Measurements from ENCODE around the gene RPP30.

Gene RPP30

DNA sequence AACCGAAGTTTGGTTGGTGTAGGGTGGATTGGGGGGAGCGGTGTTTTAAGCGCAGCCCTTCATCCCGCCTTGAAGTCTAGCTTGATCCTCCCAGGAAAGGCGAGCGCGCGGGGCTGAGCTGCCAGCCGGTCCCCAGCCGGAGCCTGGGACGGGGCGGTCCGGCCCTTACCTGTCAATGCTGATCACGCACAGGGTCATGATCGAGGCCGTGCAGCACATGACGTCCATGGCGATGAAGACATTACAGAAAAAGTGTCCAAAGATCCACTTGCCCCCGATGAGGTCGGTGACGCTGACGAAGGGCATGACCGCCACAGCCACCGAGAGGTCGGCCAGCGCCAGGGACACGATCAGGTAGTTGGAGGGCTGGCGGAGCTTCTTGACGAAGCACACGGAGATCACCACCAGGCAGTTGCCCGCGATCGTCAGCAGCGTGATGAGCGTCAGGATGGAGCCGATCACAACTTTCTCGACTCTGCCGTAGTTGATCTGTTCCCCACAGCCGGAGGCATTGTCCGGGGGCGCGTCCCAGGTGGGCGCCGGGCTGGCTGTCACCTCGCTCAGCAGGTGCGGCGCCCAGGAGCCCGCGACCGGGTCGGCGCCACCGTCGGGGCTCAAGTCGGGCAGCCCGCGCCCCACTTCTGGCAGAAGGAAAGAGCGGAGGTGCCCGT lies 14.7 kb upstream of the RPP30 start:
- no peak for DNase-seq
- Mint-ChIP-seq H3K36me3 (ENCODE audit: low read depth) (peaks cover 3% of the 10 kb centered on the region), H3K27ac (no peak overlapping the region), H3K27me3 (ENCODE audit: low read depth, poor library complexity) (peaks cover 65% of the 10 kb centered on the region), H3K4me1 (peaks cover 4% of the 10 kb centered on the region), H3K4me3 (peak overlapping the region; percentile 91), H3K9me3 (peaks cover 14% of the 10 kb centered on the region)
- TF ChIP-seq, protein P1, sequence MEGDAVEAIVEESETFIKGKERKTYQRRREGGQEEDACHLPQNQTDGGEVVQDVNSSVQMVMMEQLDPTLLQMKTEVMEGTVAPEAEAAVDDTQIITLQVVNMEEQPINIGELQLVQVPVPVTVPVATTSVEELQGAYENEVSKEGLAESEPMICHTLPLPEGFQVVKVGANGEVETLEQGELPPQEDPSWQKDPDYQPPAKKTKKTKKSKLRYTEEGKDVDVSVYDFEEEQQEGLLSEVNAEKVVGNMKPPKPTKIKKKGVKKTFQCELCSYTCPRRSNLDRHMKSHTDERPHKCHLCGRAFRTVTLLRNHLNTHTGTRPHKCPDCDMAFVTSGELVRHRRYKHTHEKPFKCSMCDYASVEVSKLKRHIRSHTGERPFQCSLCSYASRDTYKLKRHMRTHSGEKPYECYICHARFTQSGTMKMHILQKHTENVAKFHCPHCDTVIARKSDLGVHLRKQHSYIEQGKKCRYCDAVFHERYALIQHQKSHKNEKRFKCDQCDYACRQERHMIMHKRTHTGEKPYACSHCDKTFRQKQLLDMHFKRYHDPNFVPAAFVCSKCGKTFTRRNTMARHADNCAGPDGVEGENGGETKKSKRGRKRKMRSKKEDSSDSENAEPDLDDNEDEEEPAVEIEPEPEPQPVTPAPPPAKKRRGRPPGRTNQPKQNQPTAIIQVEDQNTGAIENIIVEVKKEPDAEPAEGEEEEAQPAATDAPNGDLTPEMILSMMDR (IDR thresholded peaks at IDR 0.05) = no peak

DNA sequence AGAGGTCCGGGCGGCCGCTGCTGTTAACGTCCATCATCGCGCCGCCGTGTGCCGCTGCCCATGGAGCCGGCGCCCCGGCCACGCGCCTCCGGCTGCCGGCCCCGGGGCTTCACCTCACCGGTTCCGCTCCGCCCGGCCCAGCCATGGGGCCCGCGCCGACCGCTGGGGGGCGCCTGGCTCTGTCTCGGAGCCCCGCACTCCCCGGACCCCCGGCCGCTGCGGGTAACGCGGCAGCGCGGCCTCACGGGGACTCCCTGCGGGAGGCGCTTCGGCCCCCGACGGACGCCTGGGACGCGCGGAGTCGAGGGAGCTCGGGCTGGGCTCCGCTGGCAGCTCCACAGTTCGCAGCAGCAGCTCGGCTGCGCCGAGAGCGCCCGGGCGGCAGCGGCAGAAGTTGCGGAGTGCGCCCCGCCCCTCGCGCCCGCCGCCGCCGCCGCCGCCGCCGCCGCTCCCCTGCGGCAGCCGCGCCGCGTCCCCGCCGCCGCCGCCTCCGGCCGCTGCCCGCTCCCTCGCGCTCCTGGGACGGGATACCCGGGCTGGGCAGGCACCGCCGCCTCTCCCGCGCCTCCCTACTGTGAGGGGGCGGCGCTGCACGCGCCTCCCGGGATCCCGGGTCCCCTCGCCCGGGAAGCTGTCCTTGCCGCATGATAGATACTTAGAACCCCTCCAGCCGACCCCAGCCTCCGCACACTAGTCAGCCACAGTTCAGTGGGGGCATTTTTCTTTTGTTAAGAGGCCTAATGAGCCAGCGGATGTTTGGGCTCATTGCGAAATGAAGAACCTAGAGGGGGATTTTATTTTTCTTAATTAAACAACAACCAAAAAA lies 13.9 kb upstream of the RPP30 start, which contains the start of gene HTR7:
HTR7 (minus strand) TSS at position 405 of the 826 bp plus-strand sequence; CDS start at position 37, 368 bp downstream.
- Mint-ChIP-seq H3K27me3 (ENCODE audit: low read depth, poor library complexity) (peaks cover 65% of the 10 kb centered on the region), H3K9me3 (peaks cover 6% of the 10 kb centered on the region), H3K4me3 (peak within 1 kb of the TSS; percentile 91), H3K36me3 (ENCODE audit: low read depth) (no peaks in the 10 kb centered on the region), H3K4me1 (peaks cover 4% of the 10 kb centered on the region), H3K27ac (no peak within 1 kb of the TSS)
- TF ChIP-seq, protein P1 (IDR thresholded peaks at IDR 0.05) = peak; percentile 27
- peak; percentile 85 for DNase-seq

DNA sequence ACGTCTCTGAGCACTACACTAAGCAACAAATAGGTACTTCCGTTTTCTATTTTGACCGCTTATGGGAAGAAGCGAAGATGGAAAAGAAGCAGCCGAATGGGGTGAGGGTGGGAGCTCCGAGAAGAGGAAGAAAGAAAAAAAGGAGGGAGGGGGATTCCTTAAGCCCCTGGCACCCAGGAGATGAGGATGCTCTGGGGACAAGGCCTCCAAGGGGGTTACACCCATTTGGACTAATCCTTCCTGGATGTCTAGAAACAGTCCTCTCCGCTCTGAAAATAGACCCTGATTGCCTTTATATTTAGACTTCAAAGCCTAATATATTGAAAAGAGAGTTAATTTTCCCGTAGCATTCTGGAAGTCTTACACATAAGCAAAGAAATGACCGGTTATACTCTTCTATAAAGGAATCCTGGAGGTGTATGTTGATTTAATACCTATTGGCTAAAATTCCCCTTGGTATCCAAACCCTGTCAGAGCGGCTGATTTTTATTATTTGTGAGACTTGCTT lies 13.3 kb upstream of the RPP30 start:
- Mint-ChIP-seq H3K27me3 (ENCODE audit: low read depth, poor library complexity) (peaks cover 65% of the 10 kb centered on the region), H3K9me3 (peaks cover 4% of the 10 kb centered on the region), H3K4me3 (peak overlapping the region; percentile 86), H3K27ac (no peak overlapping the region), H3K36me3 (ENCODE audit: low read depth) (no peaks in the 10 kb centered on the region), H3K4me1 (peaks cover 4% of the 10 kb centered on the region)
- TF ChIP-seq, protein P1 (IDR thresholded peaks at IDR 0.05) = no peak
- DNase-seq = no peak

DNA sequence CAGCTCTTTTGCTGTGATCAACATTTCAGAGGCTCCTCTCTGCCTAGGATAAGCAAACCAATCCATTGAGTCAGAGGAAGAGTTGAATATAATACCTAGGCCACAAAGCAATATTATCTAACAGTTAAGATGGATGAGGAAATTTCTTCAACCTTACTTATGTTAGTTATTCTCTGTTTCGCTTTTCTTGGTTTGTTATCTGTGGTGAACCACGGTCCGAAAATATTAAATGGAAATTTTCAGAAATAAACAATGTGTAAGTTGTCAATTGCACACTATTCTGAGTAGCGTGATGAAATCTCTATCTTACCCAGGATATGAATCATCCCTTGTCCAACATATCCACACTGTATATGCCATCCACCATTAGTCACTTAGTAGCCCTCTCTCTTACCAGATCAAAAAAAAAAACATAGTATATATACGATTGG lies 12.4 kb upstream of the RPP30 start:
- no peak for DNase-seq
- Mint-ChIP-seq H3K4me1 (peaks cover 4% of the 10 kb centered on the region), H3K4me3 (peak overlapping the region; percentile 86), H3K36me3 (ENCODE audit: low read depth) (no peaks in the 10 kb centered on the region), H3K27ac (no peak overlapping the region), H3K9me3 (peaks cover 4% of the 10 kb centered on the region), H3K27me3 (ENCODE audit: low read depth, poor library complexity) (peaks cover 65% of the 10 kb centered on the region)
- TF ChIP-seq, protein P1 (IDR thresholded peaks at IDR 0.05) = no peak

DNA sequence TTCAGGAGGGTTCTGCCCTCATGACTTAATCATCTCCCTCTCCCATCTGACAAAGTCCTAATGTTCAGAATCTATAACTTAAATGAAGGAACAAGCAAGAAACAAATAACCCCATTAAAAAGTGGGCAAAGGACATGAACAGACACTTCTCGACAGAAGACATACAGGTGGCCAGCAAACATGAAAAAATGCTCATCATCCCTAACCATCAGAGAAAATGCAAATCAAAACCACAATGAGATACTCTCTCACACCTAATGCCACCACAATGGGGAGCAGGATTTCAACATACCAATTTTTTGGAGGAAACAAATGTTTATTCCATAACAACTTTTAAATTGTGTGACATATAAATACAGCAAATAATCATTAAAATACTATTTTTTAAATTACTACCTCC lies 11.0 kb upstream of the RPP30 start:
- Mint-ChIP-seq H3K27me3 (ENCODE audit: low read depth, poor library complexity) (peaks cover 52% of the 10 kb centered on the region), H3K36me3 (ENCODE audit: low read depth) (no peaks in the 10 kb centered on the region), H3K4me1 (peaks cover 4% of the 10 kb centered on the region), H3K9me3 (peaks cover 4% of the 10 kb centered on the region), H3K27ac (no peak overlapping the region), H3K4me3 (no peak overlapping the region)
- TF ChIP-seq, protein P1 (IDR thresholded peaks at IDR 0.05) = no peak
- DNase-seq = no peak
